ENCODE results near the gene FAM227B.

- TF ChIP-seq MAX (IDR thresholded peaks at IDR 0.05) = no peak
- TF ChIP-seq CEBPB (IDR thresholded peaks at IDR 0.05) = no peak
- TF ChIP-seq REST (IDR thresholded peaks at IDR 0.05; ENCODE audit: low read depth) = no peak
- TF ChIP-seq YY1 (IDR thresholded peaks at IDR 0.05; ENCODE audit: low read depth) = no peak
- no peak for TF ChIP-seq TEAD4 (IDR thresholded peaks at IDR 0.05)
- TF ChIP-seq TCF12 (IDR thresholded peaks at IDR 0.05; ENCODE audit: low read depth) = no peak
- no peak for TF ChIP-seq RAD21 (IDR thresholded peaks at IDR 0.05; ENCODE audit: low read depth)
- no peak for TF ChIP-seq EGR1 (IDR thresholded peaks at IDR 0.05)
- TF ChIP-seq TAF1 (IDR thresholded peaks at IDR 0.05; ENCODE audit: low read depth) = no peak
- TF ChIP-seq USF1 (IDR thresholded peaks at IDR 0.05) = no peak
- TF ChIP-seq EP300 (IDR thresholded peaks at IDR 0.05; ENCODE audit: borderline replicate concordance) = no peak
Observed at GRCh38 chr15:49293941-49294340, 326.7 kb downstream of the FAM227B start.
